HG03159 (cell line): ENCODE results near the gene CDK5RAP3.
A peak's percentile ranks its signal among the peaks of the same experiment; 100 is the strongest.
"Not testable (repeated sequence)": the region's sequence is repeated elsewhere in the genome, so short reads cannot be mapped to it uniquely, and the experiment has no call there.

ENCODE experiments used
- ATAC-seq: cut with Tn5 transposase; IDR thresholded peaks from one replicate; pipeline ENCODE4 v1.9.1; 2021; ENCODE audit warnings: mild to moderate bottlenecking, moderate library complexity; ENCODE audit not compliant: unreplicated experiment

Gene CDK5RAP3

GRCh38 chr17:47996201-47996600 lies 25.3 kb downstream of the CDK5RAP3 start:
- ATAC-seq, result no peak

- no peak for ATAC-seq
Observed at GRCh38 chr17:47997586-47997985, 26.7 kb downstream of the CDK5RAP3 start.

- no peak for ATAC-seq
Observed at GRCh38 chr17:47998044-47998443, 27.1 kb downstream of the CDK5RAP3 start.

- no peak for ATAC-seq
Observed at GRCh38 chr17:47999582-47999981, 28.7 kb downstream of the CDK5RAP3 start.

- no peak for ATAC-seq
Observed at GRCh38 chr17:48001197-48001596, 30.3 kb downstream of the CDK5RAP3 start.

GRCh38 chr17:48001657-48002056 lies 30.7 kb downstream of the CDK5RAP3 start:
- not testable (repeated sequence) for ATAC-seq

- no peak for ATAC-seq
Observed at GRCh38 chr17:48002266-48002915, 31.5 kb downstream of the CDK5RAP3 start.

- no peak for ATAC-seq
Observed at GRCh38 chr17:48002916-48003416, 32.1 kb downstream of the CDK5RAP3 start.

- ATAC-seq, result no peak
Observed at GRCh38 chr17:48003417-48004151, 32.7 kb downstream of the CDK5RAP3 start.

GRCh38 chr17:48004983-48005382 lies 34.1 kb downstream of the CDK5RAP3 start:
- ATAC-seq, result no peak

GRCh38 chr17:48006936-48007709 lies 36.2 kb downstream of the CDK5RAP3 start:
- no peak for ATAC-seq

- no peak for ATAC-seq
Observed at GRCh38 chr17:48010193-48010592, 39.3 kb downstream of the CDK5RAP3 start.

GRCh38 chr17:48011405-48012150 lies 40.7 kb downstream of the CDK5RAP3 start:
- no peak for ATAC-seq

- peak; percentile 66 for ATAC-seq
Observed at GRCh38 chr17:48012151-48012520, 41.2 kb downstream of the CDK5RAP3 start.

GRCh38 chr17:48012654-48013053 lies 41.7 kb downstream of the CDK5RAP3 start:
- no peak for ATAC-seq

- no peak for ATAC-seq
Observed at GRCh38 chr17:48013876-48014594, 43.1 kb downstream of the CDK5RAP3 start.

- no peak for ATAC-seq
Observed at GRCh38 chr17:48014595-48015111, 43.7 kb downstream of the CDK5RAP3 start.

GRCh38 chr17:48016112-48016511 lies 45.2 kb downstream of the CDK5RAP3 start:
- no peak for ATAC-seq

- not testable (repeated sequence) for ATAC-seq
Observed at GRCh38 chr17:48017817-48018158, 46.9 kb downstream of the CDK5RAP3 start.

GRCh38 chr17:48021934-48022333 lies 51.0 kb downstream of the CDK5RAP3 start:
- ATAC-seq, result no peak
